Liver (tissue), 9 donors: Measurements from ENCODE around the gene FAM151B. TPM values are rescaled to one million over a fixed set of nuclear protein-coding genes. Genes with fewer than 3 reads are reported as not detected.

Experiments
- DNase-seq: peaks from one replicate; pipeline ENCODE4 v3.0.0-alpha.2; 2017; ENCODE audit warnings: low spot score
- H3K27ac ChIP-seq, 2 donors: one replicate each; pipeline ENCODE4 v1.7.0; 2013; ENCODE audit warnings: inconsistent platforms in 2 of 2, low read length in 2 of 2, control low read depth in 1 of 2, low read depth in 1 of 2, mild to moderate bottlenecking in 1 of 2
- H3K27me3 ChIP-seq, 4 donors: one replicate each; pipeline versions ENCODE4 v1.6.1 to v1.7.0; 2013; ENCODE audit warnings: low read length in 3 of 4, inconsistent platforms in 1 of 4, mild to moderate bottlenecking in 1 of 4, moderate library complexity in 1 of 4; ENCODE audit not compliant: control insufficient read depth in 4 of 4, insufficient read depth in 4 of 4
- H3K36me3 ChIP-seq, 4 donors: one replicate each; pipeline versions ENCODE4 v1.6.1 to v1.7.0; 2013; ENCODE audit warnings: low read length in 3 of 4, mild to moderate bottlenecking in 3 of 4, low read depth in 1 of 4, moderate library complexity in 1 of 4; ENCODE audit not compliant: control insufficient read depth in 4 of 4, insufficient read depth in 3 of 4
- H3K4me1 ChIP-seq, 4 donors: one replicate each; pipeline versions ENCODE4 v1.6.1 to v1.7.0; 2013; ENCODE audit warnings: low read length in 3 of 4, mild to moderate bottlenecking in 3 of 4, moderate library complexity in 1 of 4; ENCODE audit not compliant: control insufficient read depth in 4 of 4, insufficient read depth in 4 of 4
- H3K4me3 ChIP-seq, 3 donors: one replicate each; pipeline versions ENCODE4 v1.6.1 to v1.7.0; 2013; ENCODE audit warnings: low read length in 3 of 3, control low read depth in 1 of 3, low read depth in 1 of 3, mild to moderate bottlenecking in 1 of 3
- H3K9ac ChIP-seq, 2 donors: one replicate each; pipeline ENCODE4 v1.7.0; 2013; ENCODE audit warnings: low read length in 2 of 2, mild to moderate bottlenecking in 2 of 2, moderate library complexity in 2 of 2, control low read depth in 1 of 2, low read depth in 1 of 2
- H3K9me3 ChIP-seq, 4 donors: one replicate each; pipeline versions ENCODE4 v1.6.1 to v1.7.0; 2013; ENCODE audit warnings: low read length in 3 of 4; ENCODE audit not compliant: control insufficient read depth in 4 of 4
- ATF3 ChIP-seq: IDR thresholded peaks from 2 replicates; pipeline ENCODE4 v1.6.1; 2016; ENCODE audit warnings: antibody characterized with exemption
- CTCF ChIP-seq: fragments of 150-350 bp; IDR thresholded peaks from 2 replicates; pipeline ENCODE4 v1.5.1; 2017; ENCODE audit warnings: improper control_type of control experiment, low read depth, low read length; ENCODE audit not compliant: missing input control
- EGR1 ChIP-seq, 2 donors: IDR thresholded peaks; 2 replicates each; pipeline ENCODE4 v1.6.1; 2016 to 2018; ENCODE audit warnings: antibody characterized with exemption in 2 of 2, low read depth in 2 of 2
- FOXA1 ChIP-seq: IDR thresholded peaks from 2 replicates; pipeline ENCODE4 v1.6.1; 2016; ENCODE audit warnings: antibody characterized with exemption
- FOXA2 ChIP-seq: IDR thresholded peaks from 2 replicates; pipeline ENCODE4 v1.6.1; 2016; ENCODE audit warnings: antibody characterized with exemption
- GABPA ChIP-seq, 2 donors: IDR thresholded peaks in 1 of 2; conservative IDR thresholded peaks in 1 of 2; 2 replicates each; pipeline ENCODE4 v1.6.1; 2016; ENCODE audit warnings: antibody characterized with exemption in 2 of 2, mild to moderate bottlenecking in 1 of 2, moderate library complexity in 1 of 2
- HNF4G ChIP-seq: IDR thresholded peaks from 2 replicates; pipeline ENCODE4 v1.6.1; 2016; ENCODE audit warnings: antibody characterized with exemption
- JUND ChIP-seq, 2 donors: IDR thresholded peaks; 2 replicates each; pipeline ENCODE4 v1.6.1; 2016; ENCODE audit warnings: antibody characterized with exemption in 2 of 2
- NR2F2 ChIP-seq: IDR thresholded peaks from 2 replicates; pipeline ENCODE4 v1.6.1; 2016; ENCODE audit warnings: antibody characterized with exemption
- RAD21 ChIP-seq, 2 donors: IDR thresholded peaks; 2 replicates each; pipeline ENCODE4 v1.6.1; 2016; ENCODE audit warnings: antibody characterized with exemption in 2 of 2, mild to moderate bottlenecking in 2 of 2
- REST ChIP-seq: IDR thresholded peaks from 2 replicates; pipeline ENCODE4 v1.6.1; 2016; ENCODE audit warnings: antibody characterized with exemption, mild to moderate bottlenecking
- RXRA ChIP-seq, 2 donors: IDR thresholded peaks; 2 replicates each; pipeline ENCODE4 v1.6.1; 2017 to 2018; ENCODE audit warnings: antibody characterized with exemption in 2 of 2, mild to moderate bottlenecking in 1 of 2
- SP1 ChIP-seq: IDR thresholded peaks from 2 replicates; pipeline ENCODE4 v1.6.1; 2018; ENCODE audit warnings: antibody characterized with exemption, mild to moderate bottlenecking
- TAF1 ChIP-seq: conservative IDR thresholded peaks from 2 replicates; pipeline ENCODE4 v1.6.1; 2016; ENCODE audit warnings: antibody characterized with exemption, mild to moderate bottlenecking
- YY1 ChIP-seq: IDR thresholded peaks from 2 replicates; pipeline ENCODE4 v1.6.1; 2016; ENCODE audit warnings: antibody characterized with exemption, mild to moderate bottlenecking
- ZBTB33 ChIP-seq: IDR thresholded peaks from 2 replicates; pipeline ENCODE4 v1.6.1; 2016; ENCODE audit warnings: antibody characterized with exemption
- WGBS: extraction: QIAGEN DNeasy Blood & Tissue Kit; methylation state at CpG from one replicate; pipeline ENCODE4 v1.1.7; 2013; 5-methylcytosine and 5-hydroxymethylcytosine counted together
- polyA plus RNA-seq, 2 donors: library from polyadenylated mRNA; stranded (reverse) in 1 of 2; unstranded in 1 of 2; fragments of 200-250 nt in 1 of 2; fragments of >200 nt in 1 of 2; fragmentation: Nextera tagmentation in 1 of 2; extraction: Ambion mirVana in 1 of 2; gene quantifications; one replicate each; pipeline versions ENCODE4 v1.2.1 to v1.2.3, GENCODE V29; 2013 to 2015
- total RNA-seq, 2 donors: library from RNA; depleted of rRNA; stranded (reverse); fragments of >200 nt; gene quantifications; one replicate each; pipeline ENCODE4 v1.2.3, GENCODE V29; 2014
- donor health status: healthy.
- donor health status: healthy.
- donor health status: healthy.
- donor health status: healthy.
- donor health status: healthy.

Gene FAM151B
- total and polyA plus RNA-seq, 4 donors = 0.43 to 3.0 (median 1.3) TPM

- H3K27ac ChIP-seq = no peak overlapping the region
- TF ChIP-seq EGR1 (IDR thresholded peaks at IDR 0.05; ENCODE audit: low read depth in 2 of 2) (no peak), TAF1 (no peak), RXRA (IDR thresholded peaks at IDR 0.05) (no peak)
- no peaks in the 10 kb centered on the region for H3K36me3 ChIP-seq
- no peak for DNase-seq
- no peak overlapping the region for H3K9ac ChIP-seq
- H3K4me3 ChIP-seq = no peak overlapping the region
- 84% methylated on average over 3 of the region's 3 CpGs for WGBS
- peaks cover 0 to 13% (median 12%) of the 10 kb centered on the region in 4 donors for H3K27me3 ChIP-seq
- H3K9me3 ChIP-seq = no peaks in the 10 kb centered on the region
- H3K4me1 ChIP-seq = peaks cover 8 to 20% (median 17%) of the 10 kb centered on the region in 4 donors
Measured at GRCh38 chr5:80573062-80573461, 85.2 kb downstream of the FAM151B start.

- no peak overlapping the region for H3K9ac ChIP-seq
- no peak overlapping the region for H3K4me3 ChIP-seq
- H3K27ac ChIP-seq = no peak overlapping the region
- TF ChIP-seq FOXA2 (no peak), HNF4G (no peak), NR2F2 (no peak), RAD21 (IDR thresholded peaks at IDR 0.05) (no peak), ATF3 (no peak), JUND (IDR thresholded peaks at IDR 0.05) (no peak), EGR1 (IDR thresholded peaks at IDR 0.05; ENCODE audit: low read depth in 2 of 2) (no peak), RXRA (IDR thresholded peaks at IDR 0.05) (no peak), REST (no peak), TAF1 (no peak), CTCF (no peak), GABPA (IDR thresholded peaks at IDR 0.05 in 1 of 2, conservative IDR thresholded peaks at IDR 0.05 in 1 of 2) (no peak), SP1 (no peak), FOXA1 (no peak)
- no peaks in the 10 kb centered on the region for H3K9me3 ChIP-seq
- no peaks in the 10 kb centered on the region for H3K36me3 ChIP-seq
- no peaks in the 10 kb centered on the region for H3K27me3 ChIP-seq
- no peak for DNase-seq
- no peaks in the 10 kb centered on the region for H3K4me1 ChIP-seq
- WGBS = 88% methylated on average over 5 of the region's 5 CpGs
Measured at GRCh38 chr5:80576383-80576782, 88.5 kb downstream of the FAM151B start.

- 35% methylated on average over 5 of the region's 5 CpGs for WGBS
- no peaks in the 10 kb centered on the region for H3K9me3 ChIP-seq
- H3K27me3 ChIP-seq = no peaks in the 10 kb centered on the region
- H3K9ac ChIP-seq = no peak overlapping the region
- no peaks in the 10 kb centered on the region for H3K4me1 ChIP-seq
- no peaks in the 10 kb centered on the region for H3K36me3 ChIP-seq
- no peak overlapping the region for H3K27ac ChIP-seq
- no peak for DNase-seq
- TF ChIP-seq CTCF = no peak
- no peak for TF ChIP-seq SP1
- no peak for TF ChIP-seq TAF1
- TF ChIP-seq NR2F2 = no peak
- TF ChIP-seq ZBTB33 = no peak
- TF ChIP-seq HNF4G = no peak
- TF ChIP-seq JUND (IDR thresholded peaks at IDR 0.05) = no peak
- no peak for TF ChIP-seq YY1
- H3K4me3 ChIP-seq = no peak overlapping the region
Measured at GRCh38 chr5:80577707-80578106, 89.8 kb downstream of the FAM151B start.
